GM18868 (cell line): ENCODE data around the gene CCDC57.

Source experiments
- ATAC-seq: cut with Tn5 transposase; IDR thresholded peaks from one replicate; pipeline ENCODE4 v1.9.1; 2021; ENCODE audit warnings: mild to moderate bottlenecking, moderate library complexity; ENCODE audit not compliant: unreplicated experiment

CCDC57 gene

DNA sequence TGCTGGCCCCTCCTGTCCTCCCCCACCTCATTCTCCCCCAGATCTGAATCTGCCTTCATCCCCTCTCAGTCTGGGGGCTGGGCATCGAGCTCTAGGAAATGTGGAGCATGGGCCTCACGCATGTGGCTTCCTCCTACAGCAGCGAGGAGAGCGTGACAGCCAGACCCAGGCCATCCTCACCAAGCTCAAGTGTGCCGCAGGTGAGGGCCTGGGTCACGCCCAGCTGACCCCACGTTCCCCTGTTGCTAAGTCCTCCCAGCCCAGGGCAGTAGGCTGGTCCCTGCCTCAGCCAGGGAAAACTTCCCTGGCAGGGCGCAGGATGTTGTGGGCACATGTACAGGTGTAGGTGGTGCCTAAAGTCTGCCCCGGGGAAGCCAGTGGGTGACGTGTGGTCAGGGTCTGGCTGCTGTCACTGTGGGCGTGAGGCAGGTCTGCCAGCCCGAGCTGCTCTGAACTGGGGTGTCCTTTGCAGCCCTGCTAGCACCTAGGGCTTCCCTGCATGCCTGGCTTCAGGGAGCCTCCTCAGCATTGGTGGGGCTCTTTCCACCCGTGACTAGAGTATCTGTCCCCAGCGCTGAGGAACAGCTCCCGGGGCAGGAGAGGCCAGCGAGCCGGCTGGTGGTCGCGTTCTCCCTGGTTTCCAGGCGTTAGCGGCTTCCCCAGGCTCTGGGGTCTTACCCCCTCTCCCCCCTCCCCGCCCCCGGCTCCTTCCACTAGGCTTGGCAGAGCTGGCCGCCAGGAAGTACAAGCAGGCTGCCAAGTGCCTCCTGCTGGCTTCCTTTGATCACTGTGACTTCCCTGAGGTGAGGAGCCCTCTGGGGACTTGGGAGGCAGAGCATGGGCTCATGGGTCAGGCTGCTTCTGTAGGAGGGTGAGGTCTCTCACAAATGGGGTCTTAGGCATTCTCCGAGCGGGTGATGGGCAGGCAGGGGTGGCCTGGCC, 157.3 kb downstream of the CCDC57 start:
- no peak for ATAC-seq

DNA sequence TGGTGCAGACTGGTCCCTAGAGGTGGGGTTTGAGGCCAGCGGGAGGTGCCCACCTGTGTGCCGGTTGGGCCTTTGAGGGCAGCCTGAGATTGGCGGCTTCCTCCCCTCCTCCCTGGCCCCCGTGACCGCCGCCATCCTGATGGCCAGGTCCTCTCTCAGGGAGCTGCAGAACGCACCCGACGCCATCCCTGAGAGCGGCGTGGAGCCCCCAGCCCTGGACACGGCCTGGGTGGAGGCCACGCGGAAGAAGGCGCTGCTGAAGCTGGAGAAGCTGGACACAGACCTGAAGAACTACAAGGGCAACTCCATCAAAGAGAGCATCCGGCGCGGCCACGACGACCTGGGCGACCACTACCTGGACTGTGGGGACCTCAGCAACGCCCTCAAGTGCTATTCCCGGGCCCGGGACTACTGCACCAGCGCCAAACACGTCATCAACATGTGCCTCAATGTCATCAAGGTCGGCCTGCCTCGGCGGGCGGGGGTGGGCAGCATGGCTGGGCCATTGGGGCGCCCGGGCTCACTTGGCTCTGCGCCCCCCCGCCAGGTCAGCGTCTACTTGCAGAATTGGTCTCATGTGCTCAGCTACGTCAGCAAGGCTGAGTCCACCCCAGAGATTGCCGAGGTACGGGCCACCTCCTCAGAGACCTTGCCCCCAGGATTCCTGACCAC, 158.2 kb downstream of the CCDC57 start:
- no peak for ATAC-seq

DNA sequence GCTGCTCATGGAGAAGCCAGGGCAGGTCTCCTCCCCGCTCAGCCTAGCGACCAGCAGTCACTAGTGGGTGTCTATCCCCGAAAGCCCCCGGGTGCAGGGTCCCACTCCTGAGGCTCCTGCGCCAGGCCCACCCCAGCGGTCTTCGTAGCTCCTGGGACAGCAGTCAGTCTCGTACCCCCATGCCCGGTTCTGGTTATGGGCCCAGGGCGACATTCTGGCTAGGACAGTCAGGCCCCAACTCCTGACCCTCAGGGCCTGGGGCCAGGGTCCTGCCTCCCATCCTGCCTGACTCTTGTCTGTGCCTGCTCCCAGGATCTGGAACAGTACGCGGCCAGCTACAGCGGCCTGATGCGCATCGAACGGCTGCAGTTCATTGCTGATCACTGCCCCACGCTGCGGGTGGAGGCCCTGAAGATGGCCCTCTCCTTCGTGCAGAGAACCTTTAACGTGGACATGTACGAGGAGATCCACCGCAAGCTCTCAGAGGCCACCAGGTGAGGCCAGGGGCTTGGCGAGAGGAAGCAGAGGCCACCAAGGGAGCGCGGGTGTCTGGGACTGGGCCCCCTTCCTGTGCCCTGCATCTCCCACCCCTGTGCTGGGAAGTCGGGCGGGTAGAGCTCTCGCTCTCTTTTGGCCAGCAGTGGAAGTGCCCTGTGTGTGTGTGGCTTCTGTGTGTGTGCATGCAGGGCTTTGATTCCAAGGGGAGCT, 158.9 kb downstream of the CCDC57 start:
- ATAC-seq: no peak

DNA sequence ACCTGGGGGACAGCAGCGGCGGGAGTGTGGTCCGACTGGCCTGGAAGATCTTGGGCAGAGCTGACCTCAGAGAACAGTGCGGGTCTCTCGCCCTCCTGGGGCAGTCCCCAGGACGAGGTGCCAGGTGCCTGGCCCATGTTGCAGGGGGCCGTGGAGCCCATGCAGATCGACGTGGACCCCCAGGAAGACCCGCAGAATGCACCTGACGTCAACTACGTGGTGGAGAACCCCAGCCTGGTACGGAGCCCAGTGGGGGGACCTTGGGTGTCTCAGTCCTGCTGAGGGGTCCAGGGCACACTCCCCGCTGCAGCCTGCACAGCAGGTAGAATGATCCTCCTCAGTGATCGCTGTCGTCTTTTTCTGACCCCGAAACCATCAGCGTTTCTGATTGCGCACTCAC, 159.5 kb downstream of the CCDC57 start:
- no peak for ATAC-seq

DNA sequence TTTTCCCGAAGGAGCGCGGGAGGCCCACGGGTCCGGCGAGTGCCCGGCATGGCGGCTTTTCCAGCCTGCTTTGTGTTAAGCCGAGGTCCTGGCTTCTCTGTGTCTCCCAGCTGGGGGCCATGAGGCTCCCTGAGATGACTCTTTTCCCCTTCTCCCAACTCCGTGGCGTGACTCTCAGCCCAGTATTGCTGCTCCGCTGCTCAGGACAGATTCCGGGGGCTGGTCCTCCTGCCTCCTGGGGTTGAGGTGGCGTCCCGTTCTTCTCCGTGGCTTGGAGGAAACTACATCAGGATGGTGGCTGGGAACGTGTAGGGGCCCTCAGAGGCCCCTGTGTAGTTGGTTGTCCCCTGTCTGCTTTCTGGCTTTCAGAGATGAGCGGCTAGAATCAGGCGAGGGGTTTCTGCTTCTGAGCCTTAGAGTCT, 160.0 kb downstream of the CCDC57 start:
- no peak for ATAC-seq

DNA sequence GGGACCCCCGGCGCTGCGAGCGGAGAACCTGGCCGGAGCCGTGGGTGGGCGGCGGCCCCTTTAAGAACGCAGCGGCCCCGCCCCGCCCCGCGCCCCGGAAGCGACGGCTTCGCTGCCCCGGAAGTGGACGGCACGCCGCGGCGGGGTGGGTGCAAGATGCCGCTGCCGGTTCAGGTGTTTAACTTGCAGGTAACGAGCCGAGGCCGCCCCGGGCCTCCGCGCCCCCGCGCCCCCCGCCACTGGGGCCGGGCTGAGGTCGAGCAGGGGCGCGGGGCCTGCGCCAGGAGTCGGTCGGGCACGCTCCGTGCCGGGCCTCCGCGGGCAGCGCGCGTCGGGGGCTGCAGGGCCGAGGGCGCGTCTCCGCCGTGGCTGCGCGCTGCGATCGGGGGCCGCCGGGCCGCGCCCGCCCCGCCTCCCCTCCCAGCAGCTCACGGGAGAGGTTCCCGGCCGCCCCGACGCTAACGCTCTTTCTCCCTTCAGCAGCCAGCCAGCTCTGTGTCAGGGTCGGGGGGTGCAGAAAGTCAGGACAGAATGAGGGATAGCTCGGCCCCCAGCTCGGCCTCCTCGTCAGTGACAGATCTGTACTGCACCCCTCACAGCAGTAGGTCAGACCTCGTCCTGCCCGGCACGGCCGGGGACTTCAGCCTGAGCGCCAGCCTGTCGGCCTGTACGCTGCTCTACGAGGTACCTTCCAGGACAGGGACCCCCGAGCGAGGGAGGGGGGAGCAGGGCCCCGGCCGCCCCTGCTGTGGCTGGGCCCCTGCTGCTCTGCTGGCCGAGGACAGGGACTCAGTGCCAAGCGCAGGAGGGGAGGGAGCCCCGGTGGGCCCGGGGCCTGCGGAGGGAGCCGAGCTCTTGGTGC, 160.6 kb downstream of the CCDC57 start, which contains the start of the genes GPS1 and RFNG:
TSS of gene GPS1 (plus strand) at position 123 of the 862 bp plus-strand sequence. CDS start at position 157, 34 bp downstream.
TSS of gene RFNG (minus strand) at position 36 of the 862 bp plus-strand sequence. CDS start 45 bp downstream, outside the sequence.
- no peak for ATAC-seq
